ENCODE measurements around the gene POLR2J.
"Not testable (repeated sequence)": the region's sequence is repeated elsewhere in the genome, so short reads cannot be mapped to it uniquely, and the experiment has no call there.

The POLR2J gene

GRCh38 chr7:102494473-102495149 lies 15.9 kb upstream of the POLR2J start:
- not testable (repeated sequence) for FAIRE-seq

GRCh38 chr7:102494026-102494425 lies 15.3 kb upstream of the POLR2J start:
- not testable (repeated sequence) for FAIRE-seq

- FAIRE-seq, result not testable (repeated sequence)
Measured at GRCh38 chr7:102493220-102493935, 14.7 kb upstream of the POLR2J start.

- not testable (repeated sequence) for FAIRE-seq
Measured at GRCh38 chr7:102490529-102491075, 11.9 kb upstream of the POLR2J start.

GRCh38 chr7:102484317-102484716 lies 5.6 kb upstream of the POLR2J start:
- FAIRE-seq, result not testable (repeated sequence)

- FAIRE-seq, result not testable (repeated sequence)
Measured at GRCh38 chr7:102481962-102482361, 3.2 kb upstream of the POLR2J start.

- not testable (repeated sequence) for FAIRE-seq
Measured at GRCh38 chr7:102479982-102480637, 1.4 kb upstream of the POLR2J start.

GRCh38 chr7:102479209-102479584 lies 475 bp upstream of the POLR2J start:
- not testable (repeated sequence) for FAIRE-seq

- FAIRE-seq, result not testable (repeated sequence)
Measured at GRCh38 chr7:102474736-102475435, 3.8 kb downstream of the POLR2J start.

- not testable (repeated sequence) for FAIRE-seq
Measured at GRCh38 chr7:102474116-102474515, 4.6 kb downstream of the POLR2J start.

- no peak for FAIRE-seq
Measured at GRCh38 chr7:102473271-102473991, 5.3 kb downstream of the POLR2J start.

GRCh38 chr7:102472126-102473041 lies 6.3 kb downstream of the POLR2J start:
- no peak for FAIRE-seq

GRCh38 chr7:102471791-102472125 lies 7.0 kb downstream of the POLR2J start:
- no peak for FAIRE-seq

- FAIRE-seq, result no peak
Measured at GRCh38 chr7:102469972-102470825, 8.5 kb downstream of the POLR2J start.

GRCh38 chr7:102469351-102469971 lies 9.3 kb downstream of the POLR2J start:
- no peak for FAIRE-seq

- no peak for FAIRE-seq
Measured at GRCh38 chr7:102468478-102469350, 10.0 kb downstream of the POLR2J start.

GRCh38 chr7:102467581-102468477 lies 10.9 kb downstream of the POLR2J start:
- FAIRE-seq, result no peak

All from colon (tissue), 2 donors.